H9 (cell line): ENCODE results near the gene DSN1. TPM values are rescaled to one million over a fixed set of nuclear protein-coding genes. Genes with fewer than 3 reads are reported as not detected.

Source experiments
- DNase-seq: peaks from one replicate; pipeline ENCODE4 v3.0.0-alpha.2; 2017
- H2AFZ ChIP-seq: one replicate; pipeline ENCODE4 v1.6.1; 2013; ENCODE audit warnings: mild to moderate bottlenecking, low read length, control low read depth, moderate library complexity
- H2AK5ac ChIP-seq: 2 replicates; pipeline ENCODE4 v1.6.1; 2013; ENCODE audit warnings: low read length, control low read depth, mixed read lengths; ENCODE audit not compliant: insufficient read length
- H2BK120ac ChIP-seq: one replicate; pipeline ENCODE4 v1.6.1; 2013; ENCODE audit warnings: low read depth, mild to moderate bottlenecking, low read length, control low read depth, inconsistent platforms; ENCODE audit not compliant: poor library complexity, severe bottlenecking
- H2BK12ac ChIP-seq: 2 replicates; pipeline ENCODE4 v1.6.1; 2013; ENCODE audit warnings: low read length, control low read depth, mixed read lengths, low read depth; ENCODE audit not compliant: insufficient read length
- H2BK15ac ChIP-seq: 2 replicates; pipeline ENCODE4 v1.6.1; 2013; ENCODE audit warnings: low read depth, low read length, control low read depth
- H2BK20ac ChIP-seq: one replicate; pipeline ENCODE4 v1.6.1; 2013; ENCODE audit warnings: low read depth, mild to moderate bottlenecking, low read length, control low read depth, inconsistent platforms; ENCODE audit not compliant: poor library complexity, severe bottlenecking
- H2BK5ac ChIP-seq: 2 replicates; pipeline ENCODE4 v1.6.1; 2013; ENCODE audit warnings: low read length, control low read depth, mixed read lengths; ENCODE audit not compliant: insufficient read length
- H3K14ac ChIP-seq: 2 replicates; pipeline ENCODE4 v1.6.1; 2013; ENCODE audit warnings: low read length, control low read depth; ENCODE audit not compliant: insufficient read depth
- H3K18ac ChIP-seq: 2 replicates; pipeline ENCODE4 v1.6.1; 2013; ENCODE audit warnings: low read depth, mild to moderate bottlenecking, mixed read lengths, low read length, control low read depth; ENCODE audit not compliant: insufficient read length
- H3K23ac ChIP-seq: 2 replicates; pipeline ENCODE4 v1.6.1; 2013; ENCODE audit warnings: low read length, control low read depth, mixed read lengths, low read depth; ENCODE audit not compliant: insufficient read length
- H3K23me2 ChIP-seq: 2 replicates; pipeline ENCODE4 v1.6.1; 2013; ENCODE audit warnings: low read depth, mild to moderate bottlenecking, mixed read lengths, low read length, control low read depth; ENCODE audit not compliant: insufficient read length, poor library complexity, severe bottlenecking
- H3K27ac ChIP-seq: 2 replicates; pipeline ENCODE4 v1.5.1; 2013; ENCODE audit warnings: low read length, control low read depth, mixed read lengths, low read depth; ENCODE audit not compliant: insufficient read length
- H3K27me3 ChIP-seq: 2 replicates; pipeline ENCODE4 v1.6.1; 2013; ENCODE audit warnings: low read length, control low read depth, inconsistent platforms; ENCODE audit not compliant: insufficient read depth
- H3K4ac ChIP-seq: 2 replicates; pipeline ENCODE4 v1.6.1; 2013; ENCODE audit warnings: low read depth, mild to moderate bottlenecking, control low read depth, inconsistent platforms, low read length, moderate library complexity
- H3K4me1 ChIP-seq: 2 replicates; pipeline ENCODE4 v1.6.1; 2013; ENCODE audit warnings: low read length, control low read depth, inconsistent platforms; ENCODE audit not compliant: insufficient read depth
- H3K4me2 ChIP-seq: 2 replicates; pipeline ENCODE4 v1.6.1; 2013; ENCODE audit warnings: low read length, control low read depth, mixed read lengths; ENCODE audit not compliant: insufficient read length, insufficient read depth
- H3K56ac ChIP-seq: 2 replicates; pipeline ENCODE4 v1.6.1; 2013; ENCODE audit warnings: low read depth, mild to moderate bottlenecking, mixed read lengths, low read length, control low read depth; ENCODE audit not compliant: insufficient read length
- H3K79me1 ChIP-seq: 2 replicates; pipeline ENCODE4 v1.6.1; 2013; ENCODE audit warnings: low read depth, mild to moderate bottlenecking, moderate library complexity, low read length, control low read depth, inconsistent platforms; ENCODE audit not compliant: insufficient read depth, poor library complexity, severe bottlenecking
- H3K79me2 ChIP-seq: 2 replicates; pipeline ENCODE4 v1.6.1; 2013; ENCODE audit warnings: low read length, control low read depth, inconsistent platforms; ENCODE audit not compliant: insufficient read depth
- H3K9ac ChIP-seq: 2 replicates; pipeline ENCODE4 v1.6.1; 2013; ENCODE audit warnings: low read length, control low read depth, mixed read lengths; ENCODE audit not compliant: insufficient read length; ENCODE audit errors: extremely low read depth
- H3K9me3 ChIP-seq: one replicate; pipeline ENCODE4 v1.6.1; 2013; ENCODE audit warnings: low read depth, low read length, inconsistent platforms; ENCODE audit not compliant: control insufficient read depth
- H3T11ph ChIP-seq: one replicate; pipeline ENCODE4 v1.6.1; 2013; ENCODE audit warnings: mild to moderate bottlenecking, low read length, control low read depth, inconsistent platforms
- H4K20me1 ChIP-seq: one replicate; pipeline ENCODE4 v1.6.1; 2013; ENCODE audit not compliant: control insufficient read depth, insufficient read length, insufficient read depth
- H4K5ac ChIP-seq: 2 replicates; pipeline ENCODE4 v1.6.1; 2013; ENCODE audit warnings: low read depth, mild to moderate bottlenecking, mixed read lengths, low read length, control low read depth; ENCODE audit not compliant: insufficient read length
- H4K8ac ChIP-seq: replicated peaks from 2 replicates; pipeline ENCODE4 v1.6.1; 2013; ENCODE audit warnings: low read length, control low read depth, mixed read lengths, low read depth; ENCODE audit not compliant: insufficient read length
- H4K91ac ChIP-seq: 2 replicates; pipeline ENCODE4 v1.6.1; 2013; ENCODE audit warnings: low read depth, mild to moderate bottlenecking, moderate library complexity, mixed read lengths, low read length, control low read depth; ENCODE audit not compliant: insufficient read length
- H3K27ac Mint-ChIP-seq, 3 experiments: 2 replicates in 2 of 3; 3 replicates in 1 of 3; pipeline ENCODE4 v1.8.0; 2020 to 2021; ENCODE audit warnings: mixed read lengths in 3 of 3, mild to moderate bottlenecking in 1 of 3, moderate library complexity in 1 of 3
- H3K27me3 Mint-ChIP-seq: 2 replicates; pipeline ENCODE4 v1.8.0; 2021; ENCODE audit warnings: low read depth, mild to moderate bottlenecking, moderate library complexity, mixed read lengths
- H3K36me3 Mint-ChIP-seq, 3 experiments: 2 replicates in 2 of 3; 3 replicates in 1 of 3; pipeline ENCODE4 v1.8.0; 2020 to 2021; ENCODE audit warnings: low read depth in 3 of 3, mixed read lengths in 3 of 3; ENCODE audit not compliant: insufficient read depth in 1 of 3
- H3K4me1 Mint-ChIP-seq, 2 experiments: 2 replicates each; pipeline ENCODE4 v1.8.0; 2020; ENCODE audit warnings: mixed read lengths in 2 of 2
- H3K4me3 Mint-ChIP-seq, 2 experiments: 2 replicates in 1 of 2; 3 replicates in 1 of 2; pipeline ENCODE4 v1.8.0; 2020 to 2021; ENCODE audit warnings: mild to moderate bottlenecking in 2 of 2, mixed read lengths in 2 of 2, moderate library complexity in 1 of 2
- H3K9me3 Mint-ChIP-seq, 2 experiments: 2 replicates in 1 of 2; 3 replicates in 1 of 2; pipeline ENCODE4 v1.8.0; 2020; ENCODE audit warnings: mild to moderate bottlenecking in 2 of 2, mixed read lengths in 2 of 2, moderate library complexity in 1 of 2
- CTCF ChIP-seq: fragments of 200-600 bp; sonication (generic); conservative IDR thresholded peaks from 3 replicates; pipeline ENCODE4 v1.8.0; 2021; ENCODE audit warnings: antibody characterized with exemption, mild to moderate bottlenecking
- whole genome bisulfite sequencing: extraction: QIAGEN DNeasy Blood & Tissue Kit; methylation state at CpG from one replicate; pipeline ENCODE4 v1.1.7; 2013; ENCODE audit warnings: missing lambda C conversion rate, low lambda C conversion rate, mixed read lengths; ENCODE audit not compliant: insufficient read length; ENCODE audit errors: extremely low coverage; 5-methylcytosine and 5-hydroxymethylcytosine counted together
- total RNA-seq: library from RNA; stranded (reverse); gene quantifications from 2 replicates; pipeline ENCODE4 v1.2.1, GENCODE V29; 2021

The DSN1 gene
- total RNA-seq, 1 experiment from 2014 or later = 22.8 TPM

- H3K27ac Mint-ChIP-seq = peak overlapping the region in 2 of 3 experiments; percentile 70 to 80; a peak in 4 of 7 replicates
- H3K36me3 Mint-ChIP-seq = no peaks in the 10 kb centered on the region
- Histone ChIP-seq H3K4me2 (no peak overlapping the region), H2AFZ (no peak overlapping the region), H3K18ac (no peak overlapping the region), H3K23ac (no peak overlapping the region), H4K8ac (no peak overlapping the region), H4K5ac (no peak overlapping the region), H3K27me3 (no peaks in the 10 kb centered on the region), H4K20me1 (no peaks in the 10 kb centered on the region), H3K27ac (no peak overlapping the region), H3K4me1 (peaks cover 3% of the 10 kb centered on the region; the same call in 1 of the 2 replicates), H3K79me1 (no peaks in the 10 kb centered on the region), H3T11ph (no peak overlapping the region), H3K23me2 (no peaks in the 10 kb centered on the region), H3K9ac (no peak overlapping the region), H3K14ac (no peak overlapping the region), H3K4ac (no peak overlapping the region), H2BK120ac (no peak overlapping the region), H3K56ac (no peak overlapping the region), H4K91ac (no peak overlapping the region), H3K79me2 (no peaks in the 10 kb centered on the region), H2BK12ac (no peak overlapping the region), H2BK20ac (no peak overlapping the region), H2AK5ac (no peak overlapping the region), H3K9me3 (no peaks in the 10 kb centered on the region), H2BK5ac (no peak overlapping the region), H2BK15ac (no peak overlapping the region)
- no peak for DNase-seq
- H3K4me1 Mint-ChIP-seq = peaks cover 19 to 26% of the 10 kb centered on the region in 2 experiments
- no CpG with 5 or more reads among the region's 1 CpG for WGBS
- no peak for TF ChIP-seq CTCF
- H3K9me3 Mint-ChIP-seq = no peaks in the 10 kb centered on the region
- H3K4me3 Mint-ChIP-seq = no peak overlapping the region
- H3K27me3 Mint-ChIP-seq = no peaks in the 10 kb centered on the region
These were observed 41.1 kb downstream of the DSN1 start for GRCh38 chr20:36732456-36732855.
